HTR-8/SVneo (cell line): Measurements from ENCODE around the gene TEX264.
A peak's percentile ranks its signal among the peaks of the same experiment; 100 is the strongest.

ENCODE experiments used
- DNase-seq: peaks from one replicate; pipeline ENCODE4 v3.0.0; 2011; ENCODE audit warnings: low spot score, mixed read lengths; ENCODE audit not compliant: insufficient read length
- FAIRE-seq: peaks from 2 replicates; lab custom pipeline; 2011; peaks lifted over from hg19 to GRCh38; lab: Jason Lieb, UNC

Gene TEX264

GRCh38 chr3:51688206-51688600, 17.2 kb downstream of the TEX264 start:
- peak; percentile 13 for FAIRE-seq
- no peak for DNase-seq

- FAIRE-seq: no peak
- DNase-seq: no peak
These were observed 20.0 kb downstream of the TEX264 start for GRCh38 chr3:51691021-51691420.

GRCh38 chr3:51691949-51692348, 20.9 kb downstream of the TEX264 start:
- no peak for FAIRE-seq
- DNase-seq: no peak

- no peak for DNase-seq
- FAIRE-seq: no peak
These were observed 21.9 kb downstream of the TEX264 start for GRCh38 chr3:51692980-51693395.

GRCh38 chr3:51696954-51697353, 25.9 kb downstream of the TEX264 start:
- DNase-seq: no peak
- no peak for FAIRE-seq

- FAIRE-seq (no peak), DNase-seq (no peak)
These were observed 27.2 kb downstream of the TEX264 start for GRCh38 chr3:51698209-51698608.

GRCh38 chr3:51700403-51700802, 29.4 kb downstream of the TEX264 start:
- FAIRE-seq: no peak
- DNase-seq: no peak

GRCh38 chr3:51702156-51702555, 31.1 kb downstream of the TEX264 start:
- DNase-seq (no peak), FAIRE-seq (no peak)

- no peak for DNase-seq
- FAIRE-seq: no peak
These were observed 32.2 kb downstream of the TEX264 start for GRCh38 chr3:51703068-51703760.

GRCh38 chr3:51703761-51704510, 32.9 kb downstream of the TEX264 start:
- FAIRE-seq (no peak), DNase-seq (no peak)

GRCh38 chr3:51704511-51704950, 33.5 kb downstream of the TEX264 start:
- DNase-seq: no peak
- FAIRE-seq: no peak

- DNase-seq: no peak
- FAIRE-seq: no peak
These were observed 34.4 kb downstream of the TEX264 start for GRCh38 chr3:51705276-51706020.

- DNase-seq (no peak), FAIRE-seq (no peak)
These were observed 35.0 kb downstream of the TEX264 start for GRCh38 chr3:51706021-51706485.

GRCh38 chr3:51706788-51707731, 36.0 kb downstream of the TEX264 start, which contains the start of gene GRM2:
Gene GRM2, plus strand, starts transcription at chr3:51707068. Its CDS starts 1,916 bp downstream, at chr3:51708984.
- DNase-seq: peak; percentile 94
- peak; percentile 9 for FAIRE-seq

- no peak for FAIRE-seq
These were observed 37.3 kb downstream of the TEX264 start for GRCh38 chr3:51708216-51708845.

GRCh38 chr3:51709004-51709420, 38.0 kb downstream of the TEX264 start:
- no peak for DNase-seq

More at GRCh38 chr3:51708216-51708845, 37.3 kb downstream of the TEX264 start:
- DNase-seq: no peak

GRCh38 chr3:51709675-51710074, 38.6 kb downstream of the TEX264 start:
- FAIRE-seq (no peak), DNase-seq (no peak)

More at GRCh38 chr3:51709004-51709420, 38.0 kb downstream of the TEX264 start:
- no peak for FAIRE-seq

- DNase-seq (no peak), FAIRE-seq (no peak)
These were observed 39.7 kb downstream of the TEX264 start for GRCh38 chr3:51710631-51711351.
